Activated naive CD8-positive, alpha-beta T cell treated with anti-CD3 and anti-CD28 coated beads, Interleukin-2, amount 10 ng/mL, durations not matched to agents 7 days and 5 days (primary cell): ENCODE data around the gene NMT2. TPM values are rescaled to one million over a fixed set of nuclear protein-coding genes. Genes with fewer than 3 reads are reported as not detected.
A peak's percentile ranks its signal among the peaks of the same experiment; 100 is the strongest.

Experiments
- ATAC-seq: fragments of 150-1000 bp; cut with Tn5 transposase; one replicate; pipeline ENCODE4 v1.10.0; 2021; ENCODE audit warnings: low read depth, moderate library complexity
- POLR2A ChIA-PET: fragments of 350-600 bp; sonication (Branson Sonifier 250); formaldehyde crosslinking; loops from one replicate; lab custom pipeline; 2021; ENCODE audit warnings: antibody characterized with exemption; lab: Charles Lee
- DNase-seq: peaks from one replicate; pipeline ENCODE4 v3.0.0; 2021
- H3K27ac Mint-ChIP-seq: one replicate; pipeline ENCODE4 v1.8.0; 2022; ENCODE audit warnings: mild to moderate bottlenecking, mixed read lengths
- H3K27me3 Mint-ChIP-seq: one replicate; pipeline ENCODE4 v1.8.0; 2022; ENCODE audit warnings: mild to moderate bottlenecking, moderate library complexity, mixed read lengths
- H3K36me3 Mint-ChIP-seq: one replicate; pipeline ENCODE4 v1.8.0; 2021; ENCODE audit warnings: mild to moderate bottlenecking, mixed read lengths
- H3K4me1 Mint-ChIP-seq: one replicate; pipeline ENCODE4 v1.8.0; 2021; ENCODE audit warnings: mixed read lengths
- H3K4me3 Mint-ChIP-seq: one replicate; pipeline ENCODE4 v1.8.0; 2022; ENCODE audit warnings: mild to moderate bottlenecking, moderate library complexity, mixed read lengths
- H3K9me3 Mint-ChIP-seq: one replicate; pipeline ENCODE4 v1.8.0; 2021; ENCODE audit warnings: mixed read lengths
- total RNA-seq, 2 experiments: library from RNA; stranded (reverse); gene quantifications; one replicate each; pipeline ENCODE4 v1.2.3, GENCODE V29; 2021

The NMT2 gene
- total RNA-seq, 2 experiments from 2014 or later: 56.1 to 59.2 TPM

- peaks cover under 1% of the 10 kb centered on the region for H3K4me1 Mint-ChIP-seq
- no peak overlapping the region for H3K4me3 Mint-ChIP-seq
- no peaks in the 10 kb centered on the region for H3K36me3 Mint-ChIP-seq
These were observed 77.1 kb downstream of the NMT2 start for GRCh38 chr10:15091418-15091817.

GRCh38 chr10:15088428-15089261 is 79.8 kb downstream of the NMT2 start, which contains the start of gene ACBD7:
Gene ACBD7 (minus strand): TSS chr10:15088776. CDS start chr10:15088728, 48 bp downstream.
- no peaks in the 10 kb centered on the region for H3K4me1 Mint-ChIP-seq
- peak; percentile 90 for DNase-seq
- ATAC-seq: peak; percentile 100
- H3K36me3 Mint-ChIP-seq: no peaks in the 10 kb centered on the region
- H3K4me3 Mint-ChIP-seq: peak within 1 kb of the TSS; percentile 73
- POLR2A ChIA-PET: no interaction called here
- no peaks in the 10 kb centered on the region for H3K9me3 Mint-ChIP-seq
- H3K27me3 Mint-ChIP-seq: no peaks in the 10 kb centered on the region
- peak within 1 kb of the TSS; percentile 51 for H3K27ac Mint-ChIP-seq

More at GRCh38 chr10:15091418-15091817, 77.1 kb downstream of the NMT2 start:
- H3K27me3 Mint-ChIP-seq: no peaks in the 10 kb centered on the region
- DNase-seq: no peak
- POLR2A ChIA-PET: no interaction called here
- H3K27ac Mint-ChIP-seq: no peak overlapping the region
- no peak for ATAC-seq
- no peaks in the 10 kb centered on the region for H3K9me3 Mint-ChIP-seq

DNA sequence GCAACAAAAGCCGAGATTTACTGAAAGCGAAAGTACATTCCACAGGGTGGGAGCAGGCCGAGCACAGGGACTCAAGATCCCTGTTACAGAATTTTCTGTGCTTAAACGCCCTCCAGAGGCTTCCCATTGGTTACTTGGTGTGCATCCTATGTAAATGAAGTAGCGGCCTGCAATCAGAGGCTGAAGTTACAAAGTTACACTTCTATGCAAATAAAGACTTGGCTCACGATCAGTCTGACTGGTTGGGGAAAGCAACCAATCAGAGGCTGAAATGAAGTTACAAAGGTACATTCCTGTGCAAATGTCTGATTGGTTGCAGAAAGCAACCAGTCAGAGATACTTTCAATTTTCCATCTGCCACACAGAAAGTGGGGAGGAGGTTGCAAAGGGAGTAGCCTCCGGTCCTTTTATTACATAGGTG is 84.0 kb downstream of the NMT2 start:
- Mint-ChIP-seq H3K27me3 (no peaks in the 10 kb centered on the region), H3K36me3 (no peaks in the 10 kb centered on the region), H3K27ac (no peak overlapping the region), H3K9me3 (no peaks in the 10 kb centered on the region), H3K4me1 (no peaks in the 10 kb centered on the region), H3K4me3 (no peak overlapping the region)
- ATAC-seq (no peak), DNase-seq (no peak)
- POLR2A ChIA-PET: no interaction called here

DNA sequence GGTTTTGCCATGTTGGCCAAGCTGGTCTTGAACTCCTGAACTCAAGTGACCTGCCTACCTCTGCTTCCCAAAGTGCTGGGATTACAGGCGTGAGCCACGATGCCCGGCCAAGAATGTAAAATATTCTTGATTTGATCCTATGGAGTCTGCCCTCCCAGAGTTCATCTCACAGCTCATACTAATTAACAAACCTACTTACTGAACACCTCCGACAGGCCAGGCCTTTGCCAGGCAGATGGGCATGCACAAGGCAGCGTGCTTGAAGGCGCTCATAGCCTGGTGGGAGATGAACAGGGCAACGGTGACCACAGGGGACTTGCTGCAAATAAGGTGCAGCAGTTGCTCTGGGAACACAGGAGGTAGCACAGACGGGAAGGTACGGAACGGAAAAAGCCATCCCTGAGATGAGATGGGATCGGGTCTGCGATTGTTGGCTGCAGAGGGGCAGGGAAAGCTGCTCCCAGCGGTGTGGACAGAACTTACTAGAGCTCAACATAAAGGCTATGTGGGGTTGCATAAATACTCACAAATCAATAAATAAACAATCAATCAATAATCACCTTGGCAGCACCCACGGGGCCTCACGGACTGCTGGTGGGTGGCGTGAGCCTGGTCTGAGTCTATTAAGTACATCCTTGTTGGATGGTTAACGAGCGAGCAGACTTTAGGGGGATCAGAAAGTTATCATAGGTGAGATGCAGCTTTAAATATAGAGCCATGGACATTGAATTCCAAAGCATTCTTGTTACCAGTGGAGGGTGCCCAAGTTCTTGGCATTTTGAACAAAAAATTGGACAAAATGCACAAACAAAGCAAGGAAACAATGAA is 84.6 kb downstream of the NMT2 start:
- Mint-ChIP-seq H3K4me1 (no peaks in the 10 kb centered on the region), H3K4me3 (no peak overlapping the region), H3K27ac (no peak overlapping the region), H3K27me3 (no peaks in the 10 kb centered on the region), H3K9me3 (no peaks in the 10 kb centered on the region), H3K36me3 (no peaks in the 10 kb centered on the region)
- POLR2A ChIA-PET: no interaction called here
- ATAC-seq (no peak), DNase-seq (no peak)

DNA sequence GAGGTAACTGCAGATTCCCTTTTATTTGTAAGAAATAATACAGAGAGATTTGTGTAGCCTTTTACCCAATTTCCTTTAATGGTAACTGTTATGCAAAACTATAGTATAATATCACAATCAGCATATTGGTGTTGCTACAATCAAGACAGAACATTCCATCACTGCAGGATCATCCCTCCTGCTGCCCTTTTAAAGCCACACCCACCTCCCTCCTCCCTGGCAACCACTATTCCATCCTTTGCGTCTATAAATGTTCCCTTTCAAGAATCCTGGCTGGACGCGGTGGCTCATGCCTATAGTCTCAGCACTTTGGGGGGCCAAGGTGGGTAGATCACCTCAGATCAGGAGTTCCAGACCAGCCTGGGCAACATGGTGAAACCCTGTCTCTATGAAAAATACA is 93.1 kb downstream of the NMT2 start:
- Mint-ChIP-seq H3K9me3 (peaks cover 2% of the 10 kb centered on the region), H3K4me3 (no peak overlapping the region), H3K27me3 (peaks cover 2% of the 10 kb centered on the region), H3K4me1 (no peaks in the 10 kb centered on the region), H3K36me3 (no peaks in the 10 kb centered on the region), H3K27ac (no peak overlapping the region)
- POLR2A ChIA-PET: no interaction called here
- ATAC-seq: no peak
- no peak for DNase-seq

DNA sequence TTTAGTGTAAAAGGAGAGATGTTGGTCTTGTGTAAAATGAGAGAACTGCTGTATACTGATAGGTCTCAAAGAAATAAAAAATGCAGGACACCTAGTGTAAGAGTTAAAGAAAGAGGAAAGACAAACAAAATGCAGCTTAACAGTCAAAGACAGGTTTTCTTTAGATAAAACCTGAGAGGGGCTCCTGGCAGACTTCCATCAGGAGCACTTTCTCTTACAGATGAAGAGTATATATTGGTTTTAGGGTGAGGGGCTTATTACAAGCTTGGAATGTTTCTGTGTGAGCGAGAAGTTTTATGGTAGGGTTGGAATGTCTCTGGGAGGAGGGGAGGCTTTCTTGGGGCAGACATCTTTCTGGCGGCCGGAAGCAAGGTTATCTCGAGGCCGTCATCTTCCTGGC is 96.1 kb downstream of the NMT2 start:
- POLR2A ChIA-PET: no interaction called here
- no peak overlapping the region for H3K4me3 Mint-ChIP-seq
- no peak overlapping the region for H3K27ac Mint-ChIP-seq
- H3K9me3 Mint-ChIP-seq: peaks cover 2% of the 10 kb centered on the region
- H3K27me3 Mint-ChIP-seq: peaks cover 2% of the 10 kb centered on the region
- no peaks in the 10 kb centered on the region for H3K4me1 Mint-ChIP-seq
- ATAC-seq (no peak), DNase-seq (no peak)
- H3K36me3 Mint-ChIP-seq: no peaks in the 10 kb centered on the region

DNA sequence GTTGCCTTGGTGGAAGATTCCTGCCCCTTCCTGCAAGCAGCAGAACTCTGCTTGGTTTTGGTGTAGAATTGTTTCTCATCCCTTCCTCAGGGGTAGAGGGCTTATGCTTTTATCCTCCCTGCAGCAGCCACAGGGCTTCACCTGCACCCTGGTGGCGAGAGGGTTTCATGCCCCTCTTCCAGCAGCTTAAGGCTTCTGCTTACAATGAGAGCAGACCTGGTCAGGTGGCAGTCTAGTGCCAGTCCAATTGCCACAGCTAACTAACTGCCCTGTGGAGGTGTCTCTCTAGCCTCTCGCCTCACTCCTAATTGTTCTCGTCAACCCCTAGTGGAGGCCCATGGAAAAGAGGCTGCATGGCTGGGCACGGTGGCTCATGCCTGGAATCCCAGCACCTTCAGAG is 99.3 kb downstream of the NMT2 start:
- no peak overlapping the region for H3K4me3 Mint-ChIP-seq
- DNase-seq: no peak
- H3K36me3 Mint-ChIP-seq: no peaks in the 10 kb centered on the region
- no peak overlapping the region for H3K27ac Mint-ChIP-seq
- H3K9me3 Mint-ChIP-seq: peaks cover 8% of the 10 kb centered on the region
- H3K4me1 Mint-ChIP-seq: no peaks in the 10 kb centered on the region
- POLR2A ChIA-PET: no interaction called here
- ATAC-seq: no peak
- peaks cover 6% of the 10 kb centered on the region for H3K27me3 Mint-ChIP-seq

- H3K4me1 Mint-ChIP-seq: no peaks in the 10 kb centered on the region
- H3K27ac Mint-ChIP-seq: no peak overlapping the region
- DNase-seq (no peak), ATAC-seq (no peak)
- H3K9me3 Mint-ChIP-seq: peaks cover 10% of the 10 kb centered on the region
- no peaks in the 10 kb centered on the region for H3K36me3 Mint-ChIP-seq
- POLR2A ChIA-PET: no interaction called here
- H3K4me3 Mint-ChIP-seq: no peak overlapping the region
- peaks cover 7% of the 10 kb centered on the region for H3K27me3 Mint-ChIP-seq
These were observed 99.7 kb downstream of the NMT2 start for GRCh38 chr10:15068802-15069201.

GRCh38 chr10:15067154-15067553 is 101.3 kb downstream of the NMT2 start:
- DNase-seq (no peak), ATAC-seq (no peak)
- POLR2A ChIA-PET: no interaction called here

DNA sequence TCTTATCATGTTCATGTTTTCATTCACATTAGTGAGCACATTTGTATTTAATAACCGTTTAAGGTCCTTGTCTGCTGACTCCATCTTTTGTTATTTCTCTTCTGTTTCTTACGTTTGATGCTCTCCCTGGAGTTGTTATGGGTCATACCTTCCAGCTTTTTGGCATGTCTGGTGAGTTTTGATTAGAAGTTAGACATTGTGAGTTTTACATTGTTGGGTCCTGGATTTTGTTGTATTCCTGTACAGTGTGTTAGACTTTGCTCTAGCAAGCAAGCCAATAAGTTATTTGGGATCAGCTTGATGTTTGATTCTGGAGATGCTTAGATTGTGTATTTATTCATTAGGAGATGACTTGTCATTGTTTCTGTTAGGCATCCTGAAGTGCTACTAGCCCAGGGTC is 107.9 kb downstream of the NMT2 start:
- DNase-seq (no peak), ATAC-seq (no peak)
- Mint-ChIP-seq H3K9me3 (peaks cover 14% of the 10 kb centered on the region), H3K36me3 (peaks cover 5% of the 10 kb centered on the region), H3K27me3 (peaks cover 12% of the 10 kb centered on the region), H3K4me3 (no peak overlapping the region), H3K4me1 (no peaks in the 10 kb centered on the region), H3K27ac (no peak overlapping the region)
- POLR2A ChIA-PET: no interaction called here

More at GRCh38 chr10:15067154-15067553, 101.3 kb downstream of the NMT2 start:
- H3K4me1 Mint-ChIP-seq: no peaks in the 10 kb centered on the region
- no peak overlapping the region for H3K4me3 Mint-ChIP-seq
- peaks cover 8% of the 10 kb centered on the region for H3K9me3 Mint-ChIP-seq
- H3K27me3 Mint-ChIP-seq: peaks cover 5% of the 10 kb centered on the region
- H3K27ac Mint-ChIP-seq: no peak overlapping the region
- H3K36me3 Mint-ChIP-seq: no peaks in the 10 kb centered on the region

GRCh38 chr10:15059914-15060313 is 108.6 kb downstream of the NMT2 start:
- Mint-ChIP-seq H3K9me3 (peaks cover 9% of the 10 kb centered on the region), H3K4me1 (no peaks in the 10 kb centered on the region), H3K4me3 (no peak overlapping the region), H3K36me3 (peaks cover 5% of the 10 kb centered on the region), H3K27me3 (peaks cover 12% of the 10 kb centered on the region), H3K27ac (no peak overlapping the region)
- ATAC-seq (no peak), DNase-seq (no peak)
- POLR2A ChIA-PET: no interaction called here

- no peaks in the 10 kb centered on the region for H3K4me1 Mint-ChIP-seq
- H3K27ac Mint-ChIP-seq: no peak overlapping the region
- peaks cover 10% of the 10 kb centered on the region for H3K27me3 Mint-ChIP-seq
- peaks cover 6% of the 10 kb centered on the region for H3K9me3 Mint-ChIP-seq
- no peak for DNase-seq
- no peak for ATAC-seq
- H3K4me3 Mint-ChIP-seq: no peak overlapping the region
- H3K36me3 Mint-ChIP-seq: peaks cover 5% of the 10 kb centered on the region
- POLR2A ChIA-PET: no interaction called here
These were observed 109.8 kb downstream of the NMT2 start for GRCh38 chr10:15058689-15059088.
